ENCODE data around the gene MAP2K5. TPM values are rescaled to one million over a fixed set of nuclear protein-coding genes. Genes with fewer than 3 reads are reported as not detected.
A peak's percentile ranks its signal among the peaks of the same experiment; 100 is the strongest.

The MAP2K5 gene
- total and polyA plus RNA-seq, 10 of the 15 experiments (the other 5 are each of a cell fraction or from before 2014, with no cell fraction given) = 1.3 to 19.4 (median 9.6) TPM

DNA sequence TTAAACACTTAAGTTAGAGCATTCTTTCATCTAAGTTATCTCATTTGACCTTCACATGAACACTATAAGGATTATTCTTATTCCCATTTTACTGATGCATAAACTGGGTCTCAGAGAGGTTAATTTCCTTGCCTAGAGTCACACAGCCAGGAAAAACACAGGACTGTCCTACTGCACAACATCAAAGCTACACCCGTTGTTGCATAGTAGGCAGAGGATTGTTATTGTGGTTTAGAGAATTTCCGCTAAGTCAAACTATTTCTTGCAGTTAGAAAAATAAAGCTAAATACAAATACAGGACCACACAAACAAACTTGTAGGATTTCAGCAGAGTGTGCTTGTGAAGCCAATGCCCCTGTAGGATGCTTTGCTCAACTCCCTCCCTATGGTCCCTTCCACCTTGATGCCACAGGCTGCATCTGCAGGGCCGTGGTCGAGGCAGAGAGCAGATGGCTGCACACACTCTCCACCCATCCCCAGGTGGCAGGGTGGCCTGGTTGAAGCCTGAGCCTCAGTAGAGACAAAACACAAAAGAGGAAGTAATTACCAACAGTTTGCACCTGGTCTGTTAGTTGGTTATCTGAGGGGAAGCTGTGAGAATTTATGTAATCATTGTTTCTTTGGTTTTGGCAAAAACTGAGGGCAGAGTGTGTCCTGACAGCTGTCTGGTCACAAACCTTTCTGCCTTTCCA lies 241.7 kb downstream of the MAP2K5 start (continued):
- TF ChIP-seq, protein P1, sequence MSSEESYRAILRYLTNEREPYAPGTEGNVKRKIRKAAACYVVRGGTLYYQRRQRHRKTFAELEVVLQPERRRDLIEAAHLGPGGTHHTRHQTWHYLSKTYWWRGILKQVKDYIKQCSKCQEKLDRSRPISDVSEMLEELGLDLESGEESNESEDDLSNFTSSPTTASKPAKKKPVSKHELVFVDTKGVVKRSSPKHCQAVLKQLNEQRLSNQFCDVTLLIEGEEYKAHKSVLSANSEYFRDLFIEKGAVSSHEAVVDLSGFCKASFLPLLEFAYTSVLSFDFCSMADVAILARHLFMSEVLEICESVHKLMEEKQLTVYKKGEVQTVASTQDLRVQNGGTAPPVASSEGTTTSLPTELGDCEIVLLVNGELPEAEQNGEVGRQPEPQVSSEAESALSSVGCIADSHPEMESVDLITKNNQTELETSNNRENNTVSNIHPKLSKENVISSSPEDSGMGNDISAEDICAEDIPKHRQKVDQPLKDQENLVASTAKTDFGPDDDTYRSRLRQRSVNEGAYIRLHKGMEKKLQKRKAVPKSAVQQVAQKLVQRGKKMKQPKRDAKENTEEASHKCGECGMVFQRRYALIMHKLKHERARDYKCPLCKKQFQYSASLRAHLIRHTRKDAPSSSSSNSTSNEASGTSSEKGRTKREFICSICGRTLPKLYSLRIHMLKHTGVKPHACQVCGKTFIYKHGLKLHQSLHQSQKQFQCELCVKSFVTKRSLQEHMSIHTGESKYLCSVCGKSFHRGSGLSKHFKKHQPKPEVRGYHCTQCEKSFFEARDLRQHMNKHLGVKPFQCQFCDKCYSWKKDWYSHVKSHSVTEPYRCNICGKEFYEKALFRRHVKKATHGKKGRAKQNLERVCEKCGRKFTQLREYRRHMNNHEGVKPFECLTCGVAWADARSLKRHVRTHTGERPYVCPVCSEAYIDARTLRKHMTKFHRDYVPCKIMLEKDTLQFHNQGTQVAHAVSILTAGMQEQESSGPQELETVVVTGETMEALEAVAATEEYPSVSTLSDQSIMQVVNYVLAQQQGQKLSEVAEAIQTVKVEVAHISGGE (CRISPR knock-in tag; IDR thresholded peaks at IDR 0.05) = no peak
- TF ChIP-seq MYB (IDR thresholded peaks at IDR 0.05; ENCODE audit: borderline replicate concordance, low read depth, low read length) (no peak), SIN3A (IDR thresholded peaks at IDR 0.05; ENCODE audit: low read depth, low read length) (no peak), IKZF2 (IDR thresholded peaks at IDR 0.05) (peak; percentile 73 to 74), NFYA (IDR thresholded peaks at IDR 0.05; ENCODE audit: borderline replicate concordance, low read depth, low read length) (no peak), RFX5 (IDR thresholded peaks at IDR 0.05; ENCODE audit: low read depth, low read length) (no peak), BCL11A (IDR thresholded peaks at IDR 0.05; ENCODE audit: low read depth, low read length) (no peak), WRNIP1 (IDR thresholded peaks at IDR 0.05; ENCODE audit: borderline replicate concordance, low read depth, low read length) (no peak), ZSCAN29 (IDR thresholded peaks at IDR 0.05) (no peak), JUND (IDR thresholded peaks at IDR 0.05; ENCODE audit: low read depth, low read length) (no peak), POU2F2 (IDR thresholded peaks at IDR 0.05; ENCODE audit: borderline replicate concordance, low read depth, low read length) (no peak), PAX5 (IDR thresholded peaks at IDR 0.05; ENCODE audit: borderline replicate concordance, low read depth, low read length) (no peak), ZZZ3 (IDR thresholded peaks at IDR 0.05; ENCODE audit: control insufficient read depth, insufficient read length, low read depth) (no peak), HDGF (IDR thresholded peaks at IDR 0.05) (no peak), CHD4 (IDR thresholded peaks at IDR 0.05) (no peak), SUPT20H (IDR thresholded peaks at IDR 0.05; ENCODE audit: borderline replicate concordance, control insufficient read depth, low read depth, low read length) (no peak), POLR2A (IDR thresholded peaks at IDR 0.05; ENCODE audit: low read depth, low read length) (no peak), IKZF1 (conservative IDR thresholded peaks at IDR 0.05) (peak; percentile 73), BACH1 (IDR thresholded peaks at IDR 0.05; ENCODE audit: borderline replicate concordance) (peak; percentile 74; the same call in 1 of the 2 replicates), ZNF217 (IDR thresholded peaks at IDR 0.05) (no peak), CBFB (IDR thresholded peaks at IDR 0.05; ENCODE audit: low read depth) (peak; percentile 51; the same call in 1 of the 2 replicates)
- TF ChIP-seq, protein P2, sequence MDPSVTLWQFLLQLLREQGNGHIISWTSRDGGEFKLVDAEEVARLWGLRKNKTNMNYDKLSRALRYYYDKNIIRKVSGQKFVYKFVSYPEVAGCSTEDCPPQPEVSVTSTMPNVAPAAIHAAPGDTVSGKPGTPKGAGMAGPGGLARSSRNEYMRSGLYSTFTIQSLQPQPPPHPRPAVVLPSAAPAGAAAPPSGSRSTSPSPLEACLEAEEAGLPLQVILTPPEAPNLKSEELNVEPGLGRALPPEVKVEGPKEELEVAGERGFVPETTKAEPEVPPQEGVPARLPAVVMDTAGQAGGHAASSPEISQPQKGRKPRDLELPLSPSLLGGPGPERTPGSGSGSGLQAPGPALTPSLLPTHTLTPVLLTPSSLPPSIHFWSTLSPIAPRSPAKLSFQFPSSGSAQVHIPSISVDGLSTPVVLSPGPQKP (IDR thresholded peaks at IDR 0.05; ENCODE audit: low read depth, low read length) = no peak
- TF ChIP-seq, protein P3, sequence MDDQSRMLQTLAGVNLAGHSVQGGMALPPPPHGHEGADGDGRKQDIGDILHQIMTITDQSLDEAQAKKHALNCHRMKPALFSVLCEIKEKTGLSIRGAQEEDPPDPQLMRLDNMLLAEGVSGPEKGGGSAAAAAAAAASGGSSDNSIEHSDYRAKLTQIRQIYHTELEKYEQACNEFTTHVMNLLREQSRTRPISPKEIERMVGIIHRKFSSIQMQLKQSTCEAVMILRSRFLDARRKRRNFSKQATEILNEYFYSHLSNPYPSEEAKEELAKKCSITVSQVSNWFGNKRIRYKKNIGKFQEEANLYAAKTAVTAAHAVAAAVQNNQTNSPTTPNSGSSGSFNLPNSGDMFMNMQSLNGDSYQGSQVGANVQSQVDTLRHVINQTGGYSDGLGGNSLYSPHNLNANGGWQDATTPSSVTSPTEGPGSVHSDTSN (IDR thresholded peaks at IDR 0.05; ENCODE audit: insufficient replicate concordance, low read depth, low read length) = no peak
- TF ChIP-seq, protein P4, sequence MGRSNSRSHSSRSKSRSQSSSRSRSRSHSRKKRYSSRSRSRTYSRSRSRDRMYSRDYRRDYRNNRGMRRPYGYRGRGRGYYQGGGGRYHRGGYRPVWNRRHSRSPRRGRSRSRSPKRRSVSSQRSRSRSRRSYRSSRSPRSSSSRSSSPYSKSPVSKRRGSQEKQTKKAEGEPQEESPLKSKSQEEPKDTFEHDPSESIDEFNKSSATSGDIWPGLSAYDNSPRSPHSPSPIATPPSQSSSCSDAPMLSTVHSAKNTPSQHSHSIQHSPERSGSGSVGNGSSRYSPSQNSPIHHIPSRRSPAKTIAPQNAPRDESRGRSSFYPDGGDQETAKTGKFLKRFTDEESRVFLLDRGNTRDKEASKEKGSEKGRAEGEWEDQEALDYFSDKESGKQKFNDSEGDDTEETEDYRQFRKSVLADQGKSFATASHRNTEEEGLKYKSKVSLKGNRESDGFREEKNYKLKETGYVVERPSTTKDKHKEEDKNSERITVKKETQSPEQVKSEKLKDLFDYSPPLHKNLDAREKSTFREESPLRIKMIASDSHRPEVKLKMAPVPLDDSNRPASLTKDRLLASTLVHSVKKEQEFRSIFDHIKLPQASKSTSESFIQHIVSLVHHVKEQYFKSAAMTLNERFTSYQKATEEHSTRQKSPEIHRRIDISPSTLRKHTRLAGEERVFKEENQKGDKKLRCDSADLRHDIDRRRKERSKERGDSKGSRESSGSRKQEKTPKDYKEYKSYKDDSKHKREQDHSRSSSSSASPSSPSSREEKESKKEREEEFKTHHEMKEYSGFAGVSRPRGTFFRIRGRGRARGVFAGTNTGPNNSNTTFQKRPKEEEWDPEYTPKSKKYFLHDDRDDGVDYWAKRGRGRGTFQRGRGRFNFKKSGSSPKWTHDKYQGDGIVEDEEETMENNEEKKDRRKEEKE (IDR thresholded peaks at IDR 0.05) = no peak

Measured in GM12878 (cell line).